Stimulated activated CD4-positive, alpha-beta T cell treated with anti-CD3 and anti-CD28 coated beads, Interleukin-4, amount 100 ng/mL, for 24 hours (primary cell): ENCODE data around the gene TMEM37.
"Not testable (repeated sequence)": the region's sequence is repeated elsewhere in the genome, so short reads cannot be mapped to it uniquely, and the experiment has no call there.

Experiments
- DNase-seq: peaks from one replicate; pipeline ENCODE4 v3.0.0-alpha.2; 2020

TMEM37 gene, protein sequence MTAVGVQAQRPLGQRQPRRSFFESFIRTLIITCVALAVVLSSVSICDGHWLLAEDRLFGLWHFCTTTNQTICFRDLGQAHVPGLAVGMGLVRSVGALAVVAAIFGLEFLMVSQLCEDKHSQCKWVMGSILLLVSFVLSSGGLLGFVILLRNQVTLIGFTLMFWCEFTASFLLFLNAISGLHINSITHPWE

DNA sequence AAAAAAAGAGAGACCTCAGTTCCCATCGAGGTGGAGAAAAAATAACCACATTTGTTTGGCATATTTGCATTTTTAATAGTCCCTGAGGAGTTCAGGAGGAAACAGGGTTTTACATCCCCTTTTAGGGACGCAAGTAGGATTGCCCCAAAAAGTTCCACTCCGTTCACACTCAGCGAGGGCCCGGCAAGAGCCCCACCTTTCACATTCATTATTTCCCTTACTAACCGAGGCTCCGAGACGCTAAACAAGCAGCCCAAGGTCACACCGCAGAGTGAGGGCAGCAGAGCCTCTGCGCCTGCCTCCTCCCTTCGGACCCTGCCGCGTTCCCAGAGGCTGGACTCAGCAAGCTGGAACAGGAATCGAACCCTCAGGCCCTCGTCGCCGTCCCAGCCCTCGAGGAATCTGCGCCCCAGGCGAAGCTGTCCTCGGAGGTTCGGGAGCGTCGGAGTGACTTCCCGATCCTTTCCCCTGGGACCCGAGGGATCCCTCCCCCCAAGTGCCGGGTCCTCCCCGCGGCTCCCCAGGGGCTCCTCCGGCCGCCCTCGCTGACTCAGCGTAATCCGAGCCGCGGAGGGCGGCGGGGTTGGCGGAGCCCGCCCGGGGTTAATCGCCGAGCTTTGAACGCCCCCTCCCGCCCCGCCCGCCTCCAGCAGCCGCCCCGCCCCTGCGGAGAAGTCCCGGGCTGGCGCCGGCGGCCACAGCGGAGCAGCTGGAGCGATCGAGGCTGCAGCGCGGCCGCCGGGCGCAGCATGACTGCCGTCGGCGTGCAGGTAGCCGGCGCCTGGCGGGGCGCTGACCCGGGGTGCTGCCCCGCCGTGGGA, at the start of gene TMEM37:
Gene TMEM37 (plus strand): TSS at position 700 of the 821 bp plus-strand sequence. CDS start 50 bp downstream, at position 750.
- DNase-seq: no peak

DNA sequence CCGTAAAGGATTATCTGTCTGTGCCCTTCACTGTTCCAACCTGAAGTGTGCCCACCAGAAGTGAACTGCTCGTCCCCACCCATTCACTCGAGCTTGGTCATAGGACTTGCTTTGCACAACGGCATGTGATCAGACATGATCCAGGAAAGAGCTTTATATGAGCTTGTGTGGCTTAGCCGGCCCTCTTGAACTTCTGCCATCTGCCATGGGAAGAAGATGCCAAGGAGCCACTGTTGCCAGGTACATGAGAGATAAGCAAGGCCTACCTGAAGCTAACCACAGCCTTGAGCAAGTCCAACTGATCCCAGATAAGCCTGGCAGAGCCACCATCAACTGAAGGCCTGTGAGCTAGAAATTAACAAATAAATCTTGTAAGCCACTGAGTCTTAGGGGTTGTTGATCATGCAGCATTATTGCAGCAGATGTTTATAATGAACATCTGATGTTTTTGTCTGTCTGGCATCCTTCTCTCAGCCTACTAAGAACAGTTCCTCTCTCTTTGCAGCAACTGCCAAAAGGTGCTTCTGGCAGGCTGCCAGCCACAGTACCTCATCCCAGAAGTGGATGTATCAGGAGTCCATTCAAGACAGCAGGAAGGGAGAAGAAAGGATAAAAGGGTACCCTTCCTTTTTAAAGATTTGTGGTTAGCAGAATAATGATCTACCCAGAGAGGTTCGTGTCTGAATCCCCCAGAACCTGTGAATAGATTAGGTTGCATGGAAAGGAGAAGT, 48.1 kb upstream of the TMEM37 start:
- DNase-seq: no peak

DNA sequence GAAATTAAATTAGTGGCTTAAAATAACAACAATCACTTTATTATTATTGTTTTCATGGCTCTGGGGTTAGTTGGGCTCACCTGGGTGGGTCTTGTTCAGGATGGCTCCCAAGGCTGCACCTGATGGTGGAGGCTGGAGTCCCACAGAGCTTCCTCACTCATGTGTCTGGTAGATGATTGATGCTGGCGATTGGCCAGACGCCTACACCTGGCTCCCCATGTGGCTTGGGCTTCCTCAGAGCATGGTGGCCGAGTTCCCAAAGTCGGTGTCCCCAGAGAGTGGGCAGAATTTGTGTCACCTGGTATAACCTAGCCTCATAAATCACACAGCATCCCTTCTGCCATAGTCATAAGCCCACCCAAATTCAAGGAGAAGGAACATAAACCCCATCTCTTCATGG, 46.7 kb upstream of the TMEM37 start:
- no peak for DNase-seq

DNA sequence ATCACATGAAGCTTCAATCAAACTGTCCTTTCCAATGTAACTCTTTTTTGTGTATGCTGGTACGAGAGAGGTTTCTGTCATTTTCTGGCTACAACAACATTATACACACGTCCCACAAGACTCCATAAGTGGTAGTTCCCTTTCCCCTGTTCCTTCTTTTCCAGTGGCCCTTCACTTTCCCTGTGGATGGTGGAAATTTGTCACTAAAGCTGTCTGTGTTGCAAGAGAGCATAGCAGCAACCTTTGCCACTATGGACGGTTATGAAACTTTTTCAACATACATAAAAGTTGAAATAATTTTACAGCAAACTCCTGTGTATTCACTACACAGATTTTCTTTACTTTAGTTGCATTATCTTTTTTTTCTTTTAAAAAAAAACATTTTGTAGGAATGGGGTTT, 46.2 kb upstream of the TMEM37 start:
- DNase-seq: no peak

DNA sequence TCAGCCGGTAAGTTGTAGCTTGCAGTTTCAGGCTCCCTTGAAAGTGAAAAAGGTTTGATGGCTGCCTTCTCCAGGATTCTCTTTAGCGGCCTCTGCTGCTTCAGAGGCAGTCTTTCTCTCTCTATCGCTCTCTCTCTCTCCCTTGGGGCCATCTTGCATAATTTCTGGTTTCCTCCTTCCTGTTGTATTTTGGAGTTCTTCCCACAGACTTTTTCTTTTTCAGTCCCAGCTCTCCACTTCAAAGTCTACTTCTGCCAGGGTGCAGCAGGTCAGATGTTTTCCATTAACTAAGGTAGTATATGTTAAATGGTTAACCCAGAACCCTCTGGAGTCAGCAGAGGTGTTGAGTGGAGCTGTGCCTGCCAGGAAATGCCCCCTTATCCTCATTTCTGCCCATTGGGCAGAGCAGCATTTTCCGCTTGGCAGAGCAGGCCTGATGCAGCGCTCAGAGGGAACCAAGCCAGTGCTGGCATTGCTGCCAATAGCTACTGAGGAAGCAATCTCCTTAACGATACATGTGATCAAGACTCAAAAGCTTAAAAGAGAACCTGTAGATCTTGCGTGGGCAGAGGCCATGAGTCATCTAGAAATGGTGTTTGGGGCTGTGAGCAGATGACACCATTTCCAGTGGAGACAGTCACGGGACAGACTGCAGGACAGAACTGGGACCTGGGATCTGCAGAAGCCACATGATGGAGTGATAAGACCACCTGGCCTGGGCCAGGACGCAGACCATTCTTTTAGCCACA, 44.1 kb upstream of the TMEM37 start:
- peak; percentile 45 for DNase-seq

DNA sequence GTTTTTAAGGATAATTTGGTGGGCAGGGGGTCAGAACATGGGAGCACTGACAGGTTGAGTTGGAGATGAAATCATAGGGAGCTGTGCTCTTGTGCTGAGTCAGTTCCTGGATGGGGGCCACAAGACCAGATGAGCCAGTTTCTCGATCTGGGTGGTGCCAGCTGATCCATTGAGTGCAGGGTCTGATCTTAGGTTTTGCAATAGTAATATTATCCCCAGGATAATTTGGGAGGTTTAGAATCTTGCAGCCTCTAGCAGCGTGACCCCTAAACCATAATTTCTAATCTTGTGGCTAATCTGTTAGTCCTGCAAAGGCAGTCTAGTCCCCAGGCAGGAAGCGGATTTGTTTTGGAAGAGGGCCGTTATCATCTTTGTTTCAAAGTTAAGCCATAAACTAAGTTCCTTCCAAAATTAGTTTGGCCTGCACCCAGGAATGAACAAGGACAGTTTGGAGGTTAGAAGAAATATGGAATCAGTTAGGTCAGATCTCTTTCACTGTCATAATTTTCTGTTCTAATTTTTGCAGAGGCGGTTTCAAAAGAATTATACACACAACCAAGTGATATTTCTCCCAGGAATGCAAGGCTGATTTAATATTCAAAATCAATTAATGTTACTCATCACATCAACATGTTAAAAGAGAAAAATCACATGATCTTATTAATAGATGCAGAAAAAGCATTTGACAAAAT, 41.9 kb upstream of the TMEM37 start:
- DNase-seq: no peak

DNA sequence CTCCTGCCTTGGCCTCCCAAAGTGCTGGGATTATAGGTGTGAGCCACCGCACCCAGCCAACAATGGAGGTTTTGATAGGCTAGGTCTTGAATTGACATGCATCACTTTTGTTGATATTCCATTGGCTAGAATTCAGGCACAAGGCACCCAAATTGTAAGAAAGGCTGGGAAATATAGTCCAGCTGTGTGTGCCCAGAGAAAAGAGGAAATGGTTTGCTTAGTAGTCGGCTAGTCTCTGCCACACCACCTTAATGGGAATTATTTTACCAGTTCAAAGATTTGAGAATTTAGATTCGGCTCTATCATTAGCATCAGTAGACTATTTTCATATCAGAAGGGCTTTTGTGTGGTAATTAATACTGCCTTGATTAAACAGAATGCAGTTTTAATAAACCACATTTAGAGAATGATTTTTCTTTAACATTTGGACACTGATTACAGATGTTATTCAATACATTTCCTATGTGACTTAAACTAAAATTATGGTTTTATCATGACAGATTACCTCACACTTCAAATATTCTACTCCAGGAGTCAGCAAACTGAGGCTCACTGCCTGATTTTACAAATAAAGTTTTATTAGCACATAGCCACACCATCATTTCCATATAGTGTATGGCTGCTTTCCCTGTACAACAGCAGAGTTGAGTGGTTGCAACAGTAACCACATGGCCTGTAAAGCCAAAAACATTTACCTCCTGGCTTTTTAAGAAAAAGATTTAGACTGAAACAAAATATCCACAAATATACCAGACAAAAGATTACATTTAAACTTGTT, 37.5 kb upstream of the TMEM37 start:
- DNase-seq: no peak

DNA sequence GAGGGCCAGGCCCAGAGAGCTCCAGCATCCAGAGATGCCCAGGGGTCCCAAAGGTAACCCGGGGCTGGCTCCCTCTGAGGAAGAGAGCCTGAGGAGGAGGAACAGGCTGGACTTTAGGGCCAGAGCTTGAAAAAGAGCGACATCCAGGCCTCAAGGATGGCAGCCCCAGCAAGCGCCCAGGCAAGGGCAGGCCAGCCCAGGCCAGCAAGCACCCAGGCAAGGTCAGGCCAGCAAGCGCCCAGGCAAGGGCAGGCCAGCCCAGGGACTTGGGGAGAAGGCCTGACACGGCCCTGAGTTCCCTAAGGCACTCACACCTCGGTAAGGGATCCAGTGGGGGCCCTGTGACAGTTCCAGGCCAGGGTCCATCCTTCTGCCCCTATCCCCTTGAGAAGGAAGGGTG, 34.5 kb upstream of the TMEM37 start:
- DNase-seq: no peak

DNA sequence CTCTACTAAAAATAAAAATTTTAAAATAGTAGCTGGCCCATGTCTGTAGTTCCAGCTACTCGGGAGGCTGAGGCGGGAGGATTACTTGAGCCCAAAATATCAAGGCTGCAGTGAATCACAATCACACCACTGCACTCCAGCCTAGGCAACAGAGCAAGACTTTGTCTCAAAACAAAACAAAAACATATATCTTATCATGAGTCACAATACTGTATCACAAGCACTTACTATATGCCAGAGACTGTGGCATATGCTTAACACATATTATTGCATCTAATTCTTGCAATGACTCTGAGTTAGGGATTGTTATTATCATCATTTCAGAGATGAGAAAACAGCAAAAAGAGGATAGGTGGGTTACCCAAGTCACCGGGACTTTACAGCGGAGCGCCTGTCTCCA, 29.5 kb upstream of the TMEM37 start:
- no peak for DNase-seq

DNA sequence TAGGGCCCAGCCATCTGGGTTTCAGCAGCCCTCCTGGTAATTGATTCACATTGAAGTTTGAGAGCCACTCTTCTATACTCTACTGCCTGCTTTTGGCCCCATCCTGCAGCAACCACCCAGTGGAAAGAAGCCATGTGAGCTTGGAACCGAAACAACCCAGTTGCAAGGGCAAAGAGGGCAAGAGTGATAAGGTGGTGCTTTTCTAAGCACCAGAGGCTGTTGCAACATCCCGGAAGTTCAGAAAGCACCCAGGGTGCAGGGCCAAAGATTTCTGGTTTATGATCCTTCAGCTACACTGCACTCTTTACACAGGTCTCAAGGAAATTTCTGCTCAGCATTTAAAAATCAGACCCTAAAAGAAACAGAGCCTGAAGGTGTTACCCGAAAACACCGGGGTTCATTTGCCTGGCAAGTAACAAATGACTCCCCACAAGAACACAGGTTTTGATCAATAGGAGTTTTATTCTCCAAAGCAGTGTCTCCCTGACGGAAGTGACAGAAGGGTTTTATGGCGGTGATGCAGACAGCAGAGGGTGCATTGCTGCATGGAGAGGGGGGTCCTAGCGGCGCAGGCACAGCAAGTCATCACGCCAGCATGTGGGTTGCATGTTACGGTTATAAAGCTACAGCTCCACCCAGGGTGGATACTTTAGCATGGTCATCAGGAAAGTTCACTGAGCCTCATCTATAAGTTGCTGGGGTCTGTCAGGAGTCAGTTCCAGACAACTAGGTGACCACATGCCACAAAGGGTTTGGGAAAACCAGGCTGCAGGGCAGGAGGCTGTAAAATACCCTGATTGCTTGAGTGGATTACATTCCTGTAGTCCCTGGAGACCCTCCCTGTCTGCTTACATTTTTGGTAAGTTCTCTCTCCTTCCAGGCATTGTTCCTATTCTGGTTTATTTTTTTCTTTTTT, 28.8 kb upstream of the TMEM37 start:
- no peak for DNase-seq

DNA sequence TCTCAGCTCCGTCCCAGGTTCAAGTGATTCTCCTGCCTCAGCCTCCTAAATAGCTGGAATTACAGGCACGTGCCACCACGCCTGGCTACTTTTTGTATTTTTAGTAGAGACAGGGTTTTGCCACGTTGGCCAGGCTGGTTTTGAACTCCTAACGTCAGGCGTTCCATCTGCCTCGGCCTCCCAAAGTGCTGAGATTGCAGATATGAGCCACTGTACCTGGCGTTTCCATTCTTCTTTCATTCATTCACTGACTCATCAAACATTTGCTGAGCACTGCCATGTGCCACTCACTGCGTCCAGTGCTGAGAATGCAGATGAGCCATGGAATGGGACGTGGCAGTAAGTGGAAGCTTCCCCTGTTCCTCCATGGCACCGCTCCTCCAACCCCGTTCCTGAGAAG, 28.0 kb upstream of the TMEM37 start:
- not testable (repeated sequence) for DNase-seq

DNA sequence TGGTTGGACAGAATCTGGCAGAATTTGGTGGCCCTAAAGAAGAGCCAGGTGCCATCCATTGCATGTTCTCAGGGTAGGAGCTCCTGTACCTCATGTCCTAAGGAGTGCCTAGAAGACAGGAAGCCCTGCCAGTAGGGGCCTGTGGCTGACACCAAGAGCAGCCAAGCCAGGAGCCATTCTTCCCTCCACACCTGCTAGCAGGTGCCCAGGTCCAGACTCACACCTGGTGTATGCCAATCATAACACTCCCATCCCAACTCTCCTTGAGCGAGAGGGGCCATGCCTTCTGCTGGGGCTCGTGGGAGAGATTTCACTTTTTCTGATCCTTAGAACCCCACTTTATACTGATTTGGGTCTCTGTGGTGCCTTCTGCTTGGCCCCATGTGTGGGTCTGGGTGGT, 26.5 kb upstream of the TMEM37 start:
- DNase-seq: no peak

DNA sequence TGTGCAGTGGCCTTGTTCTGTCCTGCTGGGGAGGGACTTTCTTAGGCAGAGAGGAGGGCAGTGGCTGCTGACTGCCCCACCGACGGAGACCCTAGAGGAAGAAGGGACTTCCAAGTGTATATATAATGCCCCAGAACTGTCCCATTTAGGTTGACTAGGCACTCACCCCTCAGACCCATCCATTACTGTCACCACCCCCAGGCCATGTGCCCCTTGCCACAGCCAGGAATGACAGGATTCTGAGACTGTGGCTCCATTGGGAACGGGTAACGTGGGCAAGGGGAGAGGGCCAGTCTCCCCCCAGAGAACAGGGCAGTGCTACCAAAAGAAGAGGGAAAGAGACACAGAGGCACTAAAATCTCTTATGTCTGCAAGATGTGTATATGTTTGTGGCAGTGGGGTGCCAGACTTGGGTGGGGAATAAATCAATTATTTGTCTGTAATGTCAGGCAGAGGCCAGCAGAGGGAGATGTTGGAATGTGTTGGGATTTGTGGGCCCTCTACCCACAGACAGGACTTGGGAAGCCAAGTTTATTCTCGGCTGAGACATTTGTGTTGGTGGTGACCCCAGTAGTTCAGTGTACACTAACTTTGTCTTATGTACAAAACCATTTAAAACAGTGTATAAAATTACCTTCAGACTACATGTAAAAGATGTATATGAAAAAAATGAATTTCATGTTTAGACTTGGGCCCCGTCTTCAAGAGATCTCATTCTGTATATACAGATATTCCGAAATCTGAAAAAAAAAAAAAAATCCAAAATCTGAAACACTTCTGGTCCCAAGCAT, 24.0 kb upstream of the TMEM37 start:
- peak; percentile 15 for DNase-seq

DNA sequence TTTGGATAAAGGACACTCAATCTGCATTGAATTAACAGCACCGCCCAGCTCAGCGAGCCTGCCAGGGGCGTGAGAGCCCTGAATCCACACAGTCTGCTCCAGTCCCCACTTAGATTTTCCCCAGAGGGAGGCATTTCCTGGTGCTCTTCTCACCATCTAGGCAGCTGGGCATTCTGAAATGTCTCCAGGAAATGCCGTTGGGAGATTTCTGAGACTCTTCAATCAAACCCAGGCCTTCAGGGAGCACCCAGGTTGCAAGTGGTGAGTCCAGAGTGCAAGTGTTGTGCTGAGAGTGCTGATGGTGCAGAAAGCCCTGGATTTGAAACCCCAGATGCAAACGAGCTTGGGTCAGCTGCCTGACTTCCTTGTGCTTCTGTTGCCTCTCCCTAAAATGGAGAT, 23.4 kb upstream of the TMEM37 start:
- no peak for DNase-seq

DNA sequence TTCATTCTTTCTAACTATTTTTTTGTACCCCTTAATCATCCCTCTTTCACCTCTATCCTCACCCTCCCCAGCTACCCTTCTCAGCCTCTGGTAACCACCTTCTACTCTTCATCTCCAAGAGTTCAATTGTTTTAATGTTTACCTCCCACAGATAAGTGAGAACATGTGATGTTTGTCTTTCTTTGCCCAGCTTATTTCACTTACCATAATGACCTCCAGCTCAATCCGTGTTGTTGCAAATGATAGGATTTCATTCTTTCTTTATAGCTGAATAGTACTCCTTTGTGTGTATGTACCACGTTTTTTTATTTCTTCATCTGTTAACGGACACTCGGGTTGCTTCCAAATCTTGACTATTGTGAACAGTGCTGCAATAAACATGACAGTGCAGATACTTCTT, 22.1 kb upstream of the TMEM37 start:
- no peak for DNase-seq

DNA sequence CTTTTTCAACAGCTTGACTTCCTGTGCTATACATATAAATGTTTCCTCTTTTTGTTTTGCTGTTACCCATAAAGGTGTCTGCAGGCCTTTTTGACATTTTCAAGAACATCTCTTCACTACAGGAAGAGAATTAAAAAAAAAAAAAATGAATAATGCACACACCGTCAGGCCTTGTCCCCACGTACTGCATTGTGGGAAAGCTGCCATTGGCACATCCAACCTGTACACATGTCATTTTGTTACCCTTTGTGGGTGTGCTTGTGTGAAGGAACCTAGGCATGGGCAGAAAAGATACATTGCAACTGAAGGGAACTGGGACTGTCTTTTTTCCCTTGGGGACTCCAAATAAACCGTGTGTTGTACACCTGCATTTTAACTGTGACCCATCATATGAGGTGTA, 16.8 kb upstream of the TMEM37 start:
- DNase-seq: no peak

DNA sequence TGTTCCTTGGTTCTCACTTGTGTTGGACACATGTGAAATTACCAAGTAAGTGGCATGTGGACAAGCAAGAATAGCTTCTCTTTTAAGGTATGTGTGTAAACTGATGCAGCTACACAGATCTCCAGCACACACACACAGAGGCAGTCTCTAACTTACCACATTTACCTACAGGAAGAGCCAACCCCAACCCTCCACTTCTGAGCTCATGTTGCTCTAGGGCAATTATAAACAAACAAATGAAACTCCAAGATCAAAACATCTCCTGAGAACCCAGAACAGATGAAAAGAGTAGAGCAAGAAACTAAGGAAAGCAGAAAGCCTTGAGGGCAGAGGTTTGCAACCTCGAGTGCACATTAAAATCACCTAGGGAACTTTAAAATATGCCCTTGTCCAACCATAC, 16.0 kb upstream of the TMEM37 start:
- DNase-seq: no peak

DNA sequence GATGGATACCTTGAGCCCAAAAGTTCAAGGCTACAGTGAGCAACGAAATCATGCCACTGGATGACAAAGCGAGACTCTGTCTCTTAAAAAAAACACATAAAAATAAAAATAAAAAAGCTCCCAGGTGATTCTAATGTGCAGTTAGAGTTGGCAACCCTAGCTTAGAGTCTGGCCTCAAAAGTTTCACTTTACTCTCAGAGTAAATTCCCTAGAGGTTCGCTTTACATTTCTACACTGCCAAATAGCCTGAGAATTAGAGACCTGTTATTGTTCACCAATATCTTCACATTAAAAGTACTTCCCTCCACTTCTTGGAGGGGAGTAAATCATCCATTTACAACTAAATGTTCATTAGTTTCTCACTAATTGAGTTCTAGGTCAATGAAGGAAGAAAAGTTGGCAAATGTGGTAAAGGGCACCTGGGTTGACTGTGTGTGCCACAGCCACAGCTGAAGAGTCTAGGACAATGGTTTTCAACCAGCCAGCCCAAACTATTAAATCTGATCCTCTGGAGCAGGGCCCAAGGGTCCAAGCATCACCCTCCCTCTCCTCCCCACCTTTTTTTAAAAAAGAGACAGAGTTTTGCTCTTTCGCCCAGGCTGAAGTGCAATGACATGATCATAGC, 15.2 kb upstream of the TMEM37 start:
- no peak for DNase-seq

DNA sequence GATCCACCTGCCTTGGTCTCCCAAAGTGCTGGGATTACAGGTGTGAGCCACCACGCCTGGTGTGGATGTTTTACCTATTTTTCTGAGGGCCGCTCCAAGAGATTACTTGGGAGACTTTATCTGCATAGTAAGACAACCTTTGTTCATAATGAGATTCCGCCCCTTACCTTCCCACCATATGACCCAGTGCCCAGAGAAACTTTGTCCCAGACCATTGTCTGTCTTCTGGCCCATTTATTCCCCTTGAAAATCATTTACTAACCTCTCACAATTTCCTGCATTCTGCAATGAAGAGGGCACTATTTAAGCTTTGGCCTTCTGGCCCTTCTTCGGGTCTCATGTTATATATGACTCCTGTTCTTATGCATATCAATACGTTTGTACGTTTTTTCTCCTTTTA, 13.7 kb upstream of the TMEM37 start:
- DNase-seq: no peak
